Gastroesophageal sphincter (tissue), 3 donors: Measurements from ENCODE around the gene CD300H.

Experiments
- EP300 ChIP-seq: sonication (generic); formaldehyde crosslinking; IDR thresholded peaks from one replicate; pipeline ENCODE4 v1.6.1; 2017; ENCODE audit warnings: antibody characterized with exemption, mild to moderate bottlenecking
- POLR2A ChIP-seq, 2 donors: fragments of 450-650 bp; IDR thresholded peaks; one replicate each; pipeline ENCODE4 v1.6.1; 2017; ENCODE audit warnings: antibody characterized with exemption in 2 of 2, mild to moderate bottlenecking in 2 of 2, moderate library complexity in 1 of 2
- POLR2AphosphoS5 ChIP-seq: sonication (generic); formaldehyde crosslinking; IDR thresholded peaks from one replicate; pipeline ENCODE4 v1.6.1; 2017; ENCODE audit warnings: antibody characterized with exemption
- TF ChIP-seq, protein P1 (sequence below), 4 experiments: fragments of 200-600 bp in 2 of 4; fragments of 450-650 bp in 2 of 4; sonication (generic) in 1 of 4; IDR thresholded peaks; one replicate each; pipeline ENCODE4 v1.5.1; 2017 to 2019; ENCODE audit warnings: antibody characterized with exemption in 4 of 4, mild to moderate bottlenecking in 2 of 4, moderate library complexity in 2 of 4

GRCh38 chr17:74526681-74527080 is 40.6 kb downstream of the CD300H start:
- TF ChIP-seq, protein P1, sequence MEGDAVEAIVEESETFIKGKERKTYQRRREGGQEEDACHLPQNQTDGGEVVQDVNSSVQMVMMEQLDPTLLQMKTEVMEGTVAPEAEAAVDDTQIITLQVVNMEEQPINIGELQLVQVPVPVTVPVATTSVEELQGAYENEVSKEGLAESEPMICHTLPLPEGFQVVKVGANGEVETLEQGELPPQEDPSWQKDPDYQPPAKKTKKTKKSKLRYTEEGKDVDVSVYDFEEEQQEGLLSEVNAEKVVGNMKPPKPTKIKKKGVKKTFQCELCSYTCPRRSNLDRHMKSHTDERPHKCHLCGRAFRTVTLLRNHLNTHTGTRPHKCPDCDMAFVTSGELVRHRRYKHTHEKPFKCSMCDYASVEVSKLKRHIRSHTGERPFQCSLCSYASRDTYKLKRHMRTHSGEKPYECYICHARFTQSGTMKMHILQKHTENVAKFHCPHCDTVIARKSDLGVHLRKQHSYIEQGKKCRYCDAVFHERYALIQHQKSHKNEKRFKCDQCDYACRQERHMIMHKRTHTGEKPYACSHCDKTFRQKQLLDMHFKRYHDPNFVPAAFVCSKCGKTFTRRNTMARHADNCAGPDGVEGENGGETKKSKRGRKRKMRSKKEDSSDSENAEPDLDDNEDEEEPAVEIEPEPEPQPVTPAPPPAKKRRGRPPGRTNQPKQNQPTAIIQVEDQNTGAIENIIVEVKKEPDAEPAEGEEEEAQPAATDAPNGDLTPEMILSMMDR (IDR thresholded peaks at IDR 0.05), result no peak
- no peak for TF ChIP-seq POLR2AphosphoS5
- no peak for TF ChIP-seq POLR2A (IDR thresholded peaks at IDR 0.05)
- TF ChIP-seq EP300, result no peak
